Cardiac muscle cell (in vitro differentiated cells and primary cell): Measurements from ENCODE around the gene BCL6. TPM values are rescaled to one million over a fixed set of nuclear protein-coding genes. Genes with fewer than 3 reads are reported as not detected.

Source experiments
- DNase-seq, 2 donors: peaks; one replicate each; pipeline versions ENCODE4 v3.0.0 to v3.0.0-alpha.2; 2010 to 2017; ENCODE audit warnings: low read depth in 1 of 2, low spot score in 1 of 2
- H3K27ac ChIP-seq: fragments of 200-600 bp; sonication (generic); 2 replicates; pipeline ENCODE4 v1.5.1; 2016
- H3K27me3 ChIP-seq: fragments of 200-600 bp; sonication (generic); 2 replicates; pipeline ENCODE4 v1.6.0; 2016; ENCODE audit warnings: control low read depth
- H3K36me3 ChIP-seq: fragments of 200-600 bp; sonication (generic); 2 replicates; pipeline ENCODE4 v1.5.1; 2016; ENCODE audit warnings: control low read depth
- H3K4me1 ChIP-seq: fragments of 200-600 bp; sonication (generic); 2 replicates; pipeline ENCODE4 v1.8.1; 2017; ENCODE audit warnings: low read depth, mild to moderate bottlenecking, mixed run types
- H3K4me3 ChIP-seq: fragments of 200-600 bp; sonication (generic); 2 replicates; pipeline ENCODE4 v1.5.1; 2016; ENCODE audit warnings: mild to moderate bottlenecking
- H3K9me3 ChIP-seq: fragments of 200-600 bp; sonication (generic); 2 replicates; pipeline ENCODE4 v1.5.1; 2017; ENCODE audit warnings: low read depth, mild to moderate bottlenecking, control low read depth
- polyA plus RNA-seq: library from polyadenylated mRNA; unstranded; fragments of >200 nt; fragmentation: Nextera tagmentation; extraction: Ambion mirVana; gene quantifications from 2 replicates; pipeline ENCODE4 v1.2.1, GENCODE V29; 2016
- total RNA-seq: library from RNA; depleted of rRNA; stranded (reverse); fragments of >200 nt; gene quantifications from 2 replicates; pipeline ENCODE4 v1.2.3, GENCODE V29; 2016
- TF ChIP-seq, protein P1 (sequence below): IDR thresholded peaks from 2 replicates; pipeline ENCODE4 v1.5.1; 2012; ENCODE audit warnings: low read depth, mild to moderate bottlenecking, low read length

BCL6 gene
- total and polyA plus RNA-seq, 2 experiments from 2014 or later = 4.9 to 12.7 TPM

DNA sequence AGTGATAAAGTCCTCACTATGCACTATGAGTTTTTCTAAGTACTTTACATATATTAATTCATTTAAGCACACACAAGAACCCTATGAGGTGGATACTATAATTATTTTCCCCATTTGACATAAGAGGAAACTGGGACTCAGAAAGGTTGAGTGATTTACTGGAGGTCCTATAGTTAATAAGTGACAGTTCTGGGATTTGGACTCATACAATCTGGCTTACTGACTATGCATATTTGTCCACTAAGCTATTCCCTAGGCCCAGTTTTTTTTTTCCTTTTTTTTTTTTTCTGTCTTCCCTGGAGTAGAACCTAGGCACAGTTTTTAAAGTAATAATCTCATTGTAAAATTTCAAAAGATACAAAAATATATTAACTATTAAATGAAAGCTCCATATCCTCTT, 36.6 kb downstream of the BCL6 start:
- DNase-seq = no peak
- TF ChIP-seq, protein P1, sequence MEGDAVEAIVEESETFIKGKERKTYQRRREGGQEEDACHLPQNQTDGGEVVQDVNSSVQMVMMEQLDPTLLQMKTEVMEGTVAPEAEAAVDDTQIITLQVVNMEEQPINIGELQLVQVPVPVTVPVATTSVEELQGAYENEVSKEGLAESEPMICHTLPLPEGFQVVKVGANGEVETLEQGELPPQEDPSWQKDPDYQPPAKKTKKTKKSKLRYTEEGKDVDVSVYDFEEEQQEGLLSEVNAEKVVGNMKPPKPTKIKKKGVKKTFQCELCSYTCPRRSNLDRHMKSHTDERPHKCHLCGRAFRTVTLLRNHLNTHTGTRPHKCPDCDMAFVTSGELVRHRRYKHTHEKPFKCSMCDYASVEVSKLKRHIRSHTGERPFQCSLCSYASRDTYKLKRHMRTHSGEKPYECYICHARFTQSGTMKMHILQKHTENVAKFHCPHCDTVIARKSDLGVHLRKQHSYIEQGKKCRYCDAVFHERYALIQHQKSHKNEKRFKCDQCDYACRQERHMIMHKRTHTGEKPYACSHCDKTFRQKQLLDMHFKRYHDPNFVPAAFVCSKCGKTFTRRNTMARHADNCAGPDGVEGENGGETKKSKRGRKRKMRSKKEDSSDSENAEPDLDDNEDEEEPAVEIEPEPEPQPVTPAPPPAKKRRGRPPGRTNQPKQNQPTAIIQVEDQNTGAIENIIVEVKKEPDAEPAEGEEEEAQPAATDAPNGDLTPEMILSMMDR = no peak

DNA sequence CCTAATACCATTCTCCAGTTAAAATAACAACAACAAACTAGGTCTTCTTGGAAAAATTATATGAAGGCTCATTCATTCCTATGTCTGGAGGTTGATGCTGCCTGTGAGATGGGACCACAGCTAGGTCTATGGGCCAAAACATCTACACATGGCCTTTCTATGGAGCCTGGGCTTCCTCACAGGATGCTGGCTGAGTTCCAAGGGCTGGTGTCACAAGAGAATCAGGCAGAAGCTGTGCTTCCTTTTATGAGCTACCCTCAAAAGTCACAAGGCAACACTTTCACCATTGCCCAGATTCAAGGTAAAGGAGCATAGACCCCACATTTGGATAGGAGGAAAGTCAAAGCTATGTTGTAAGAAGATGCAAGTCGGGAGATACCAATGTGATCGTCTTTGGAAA, 38.3 kb downstream of the BCL6 start:
- Histone ChIP-seq H3K4me1 (no peaks in the 10 kb centered on the region), H3K9me3 (no peaks in the 10 kb centered on the region), H3K27me3 (no peaks in the 10 kb centered on the region), H3K4me3 (no peak overlapping the region), H3K36me3 (no peaks in the 10 kb centered on the region), H3K27ac (no peak overlapping the region)
- peak in 1 of 2 donors; percentile 32 for DNase-seq
- TF ChIP-seq, protein P1 = no peak

More for the DNA sequence above, 36.6 kb downstream of the BCL6 start:
- Histone ChIP-seq H3K36me3 (no peaks in the 10 kb centered on the region), H3K4me1 (no peaks in the 10 kb centered on the region), H3K4me3 (no peak overlapping the region), H3K9me3 (no peaks in the 10 kb centered on the region), H3K27ac (no peak overlapping the region), H3K27me3 (no peaks in the 10 kb centered on the region)

DNA sequence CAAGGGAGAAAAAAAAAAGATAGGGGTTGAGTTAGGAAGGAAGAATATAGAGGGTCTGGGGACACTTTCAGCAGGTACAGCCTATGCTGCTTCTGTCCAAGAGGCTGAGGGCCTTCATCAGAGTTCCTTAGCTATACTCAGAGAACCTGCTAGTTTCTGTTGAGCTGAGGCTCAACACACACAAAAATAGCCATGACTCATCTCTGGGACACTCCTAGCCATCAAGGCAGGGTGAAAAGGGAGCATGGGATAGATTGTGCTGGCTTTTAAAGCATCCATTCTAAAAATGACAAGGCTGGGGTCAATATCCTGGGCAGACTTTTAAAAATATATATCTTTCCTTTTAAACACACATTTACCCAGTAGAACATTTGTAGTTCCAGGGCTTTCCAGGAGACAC, 40.1 kb downstream of the BCL6 start:
- Histone ChIP-seq H3K4me3 (no peak overlapping the region), H3K27me3 (no peaks in the 10 kb centered on the region), H3K27ac (no peak overlapping the region), H3K4me1 (no peaks in the 10 kb centered on the region), H3K36me3 (no peaks in the 10 kb centered on the region), H3K9me3 (no peaks in the 10 kb centered on the region)
- TF ChIP-seq, protein P1 = no peak
- no peak for DNase-seq

DNA sequence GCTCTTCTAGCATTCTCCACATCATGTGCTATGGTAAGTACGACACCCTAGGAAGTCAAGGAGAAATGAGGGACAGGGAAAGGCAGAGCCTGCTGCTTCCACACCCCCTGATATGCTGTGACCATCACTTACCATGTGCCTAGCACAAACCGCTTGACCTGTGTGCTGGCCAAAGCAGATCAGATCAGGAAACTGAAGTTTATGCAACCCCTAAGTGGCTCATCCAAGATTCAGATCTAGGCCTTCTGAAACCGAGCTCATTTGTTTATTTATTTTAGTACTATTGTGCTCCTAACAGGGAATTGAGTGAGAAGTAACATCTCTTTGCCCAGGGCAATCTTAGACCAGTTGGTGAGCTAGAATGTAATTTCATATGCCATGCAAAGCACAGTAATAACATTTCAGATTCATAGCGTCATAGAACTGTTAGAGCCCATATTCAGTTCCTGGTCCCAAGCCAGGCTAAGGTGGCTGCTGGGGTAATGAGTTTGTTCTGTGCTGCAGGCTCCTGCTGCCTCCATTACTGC, 42.7 kb downstream of the BCL6 start, which contains the start of gene RTP2:
TSS of gene RTP2 (minus strand) at position 51 of the 527 bp plus-strand sequence. CDS start 429 bp downstream, outside the sequence.
- H3K4me3 ChIP-seq = no peak within 1 kb of the TSS
- no peaks in the 10 kb centered on the region for H3K4me1 ChIP-seq
- H3K27ac ChIP-seq = no peak within 1 kb of the TSS

DNA sequence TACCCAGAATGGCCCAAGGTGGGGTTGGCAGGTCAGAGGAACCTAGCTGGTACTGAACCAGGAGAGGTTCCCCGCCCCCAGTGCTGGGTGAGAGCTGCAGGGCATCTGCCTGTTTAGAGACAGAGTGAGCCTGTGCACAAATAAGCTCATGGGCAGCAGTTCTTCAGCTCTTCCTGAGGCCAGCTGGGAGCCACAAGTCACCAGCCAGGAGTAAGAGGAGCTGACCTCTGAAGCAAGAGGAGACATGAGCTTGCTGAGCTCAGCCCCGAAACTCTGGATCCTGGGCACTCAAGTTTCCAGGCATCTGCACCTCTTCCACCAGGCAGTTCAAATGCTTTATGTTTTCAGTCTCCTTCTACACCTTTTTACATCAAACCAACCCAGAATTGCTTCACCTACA, 45.0 kb downstream of the BCL6 start:
- Histone ChIP-seq H3K36me3 (no peaks in the 10 kb centered on the region), H3K4me3 (no peak overlapping the region), H3K27me3 (no peaks in the 10 kb centered on the region), H3K27ac (no peak overlapping the region), H3K9me3 (no peaks in the 10 kb centered on the region), H3K4me1 (no peaks in the 10 kb centered on the region)
- no peak for DNase-seq
- TF ChIP-seq, protein P1 = no peak

More for the DNA sequence above, 42.7 kb downstream of the BCL6 start, which contains the start of gene RTP2:
- Histone ChIP-seq H3K9me3 (no peaks in the 10 kb centered on the region), H3K36me3 (no peaks in the 10 kb centered on the region), H3K27me3 (no peaks in the 10 kb centered on the region)
- no peak for DNase-seq
- TF ChIP-seq, protein P1 = no peak
